ENCODE data around the gene MDK. TPM values are rescaled to one million over a fixed set of nuclear protein-coding genes. Genes with fewer than 3 reads are reported as not detected.

Gene MDK
- total and polyA plus RNA-seq, 2 of the 4 experiments (the other 2 are of a cell fraction): 25.8 to 377 TPM

DNA sequence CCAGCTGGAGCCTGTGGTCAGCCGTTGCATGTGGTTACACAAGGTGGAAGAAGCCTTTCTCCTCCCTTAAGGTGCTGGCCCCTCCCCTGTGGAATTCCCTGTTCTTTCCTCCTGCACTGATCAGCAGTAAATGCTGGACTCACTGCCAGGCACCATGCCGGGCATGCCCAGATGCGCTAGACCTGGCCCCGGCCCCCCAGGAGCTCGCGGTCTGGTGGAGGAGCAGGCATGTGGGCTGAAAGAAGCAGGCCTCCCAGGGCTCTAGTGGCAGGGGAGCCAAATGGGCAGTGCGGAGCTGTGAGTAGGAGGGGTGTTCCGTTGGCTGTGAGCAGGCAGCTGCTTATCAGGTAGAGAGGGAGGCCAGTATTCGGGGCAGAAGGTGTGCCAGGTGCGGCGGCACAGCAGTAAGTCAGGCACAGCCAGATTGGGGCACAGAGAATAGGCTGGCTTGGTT lies 24.0 kb upstream of the MDK start:
- H3K79me1 ChIP-seq (ENCODE audit: low read depth in 1 of 2, low read length in 2 of 2): peaks cover 40 to 72% of the 10 kb centered on the region in 2 experiments
- no peak overlapping the region for H4K8ac ChIP-seq (ENCODE audit: low read depth in 2 of 2, low read length in 2 of 2)
- no peaks in the 10 kb centered on the region for H3K9me3 ChIP-seq (ENCODE audit: control insufficient read depth, insufficient read depth, low read length)
- peaks cover 16% of the 10 kb centered on the region for H4K20me1 ChIP-seq (ENCODE audit: insufficient read depth, low read length)
- H3K4ac ChIP-seq (ENCODE audit: low read depth, low read length): 0 out of 2 replicates have a peak overlapping the region, but pooled peaks have one; percentile 34
- H3K9ac ChIP-seq (ENCODE audit: low read depth, low read length): no peak overlapping the region
- no TSS peak for BruUV-seq (replicated peaks)
- H3K14ac ChIP-seq (replicated peaks; ENCODE audit: low read depth, low read length): no peak overlapping the region
- H3K23ac ChIP-seq (ENCODE audit: low read depth, low read length): no peak overlapping the region
- H2AFZ ChIP-seq (replicated peaks; ENCODE audit: low read length, poor library complexity): no peak overlapping the region
- POLR2A ChIA-PET (ENCODE audit: unreplicated experiment): no interaction called here
- H2BK120ac ChIP-seq (ENCODE audit: low read depth, low read length): no peak overlapping the region
- H2AK5ac ChIP-seq (ENCODE audit: low read depth, low read length): no peak overlapping the region
- H2AK9ac ChIP-seq (replicated peaks; ENCODE audit: low read depth, low read length, poor library complexity): no peak overlapping the region
- H3K56ac ChIP-seq (ENCODE audit: extremely low read depth, insufficient read depth, low read length): no peak overlapping the region
- H4K91ac ChIP-seq (ENCODE audit: insufficient read depth, low read depth, low read length): no peak overlapping the region; the same call in 1 of the 2 replicates
- peak overlapping the region; percentile 9 for H2BK5ac ChIP-seq (ENCODE audit: low read depth, low read length, poor library complexity, severe bottlenecking)
- TF ChIP-seq BHLHE40 (IDR thresholded peaks at IDR 0.05; ENCODE audit: low read depth, low read length): no peak
- no peak overlapping the region for H3K4me2 ChIP-seq (ENCODE audit: low read depth, low read length)
- no peak overlapping the region for H4K5ac ChIP-seq (ENCODE audit: low read depth, low read length)
- H3K4me1 ChIP-seq (ENCODE audit: control insufficient read depth, insufficient read depth, low read length): peaks cover 30% of the 10 kb centered on the region
- no peak overlapping the region for H3K27ac ChIP-seq (ENCODE audit: insufficient read depth, low read length)
- ATAC-seq (ENCODE audit: low read depth) (no peak), DNase-seq (no peak)
- no peak overlapping the region for H3K4me3 ChIP-seq (ENCODE audit: insufficient read depth, low read depth, low read length)
- peaks cover 8% of the 10 kb centered on the region for H3K9me1 ChIP-seq (ENCODE audit: insufficient read depth, low read length)
- intact Hi-C loops (cut with micrococcal nuclease) (no loop called here), dilution Hi-C loops (cut with HindIII; ENCODE audit: low sequenced_read_pairs, unreplicated experiment) (no loop called here), in situ Hi-C loops (cut with MboI; ENCODE audit: low sequenced_read_pairs) (no loop called here)
- H2BK20ac ChIP-seq (ENCODE audit: low read depth, low read length): no peak overlapping the region
- WGBS, 2 experiments (ENCODE audit: extremely low coverage in 2 of 2, insufficient read length in 1 of 2): 86% methylated on average over 8 of the region's 11 CpGs; no CpG with 5 or more reads in 1 of the 2 experiments
- no peak overlapping the region for H2BK15ac ChIP-seq (ENCODE audit: low read depth, low read length)
- H3K18ac ChIP-seq (ENCODE audit: low read depth, low read length): no peak overlapping the region
- no peaks in the 10 kb centered on the region for H3K27me3 ChIP-seq (ENCODE audit: control insufficient read depth, insufficient read depth, low read length)
- CTCF ChIA-PET: no interaction called here
- H3K36me3 ChIP-seq (ENCODE audit: control insufficient read depth, insufficient read depth, low read length): no peaks in the 10 kb centered on the region

Measured in IMR-90 (cell line).